Right lobe of liver (tissue), 6 donors: ENCODE data around the gene STOX1. TPM values are rescaled to one million over a fixed set of nuclear protein-coding genes. Genes with fewer than 3 reads are reported as not detected.
A peak's percentile ranks its signal among the peaks of the same experiment; 100 is the strongest.

Experiments used
- ATAC-seq, 4 donors: fragments of 200-7000 bp; cut with Tn5 transposase; one replicate each; pipeline ENCODE4 v1.9.1; 2020; ENCODE audit warnings: mild to moderate bottlenecking in 4 of 4, moderate library complexity in 4 of 4
- DNase-seq, 3 donors: peaks; one replicate each; pipeline ENCODE4 v3.0.0-alpha.2; 2020
- H3K27ac ChIP-seq, 3 donors: fragments of 200-600 bp; one replicate each; pipeline ENCODE4 v1.8.0; 2022
- H3K27me3 ChIP-seq, 2 donors: fragments of 200-600 bp; one replicate each; pipeline ENCODE4 v1.8.0; 2022
- H3K36me3 ChIP-seq, 4 donors: fragments of 200-600 bp; sonication (generic) in 1 of 4; one replicate each; pipeline versions ENCODE4 v1.5.1 to v1.8.0; 2017 to 2022; ENCODE audit warnings: control low read depth in 1 of 4
- H3K4me1 ChIP-seq, 4 donors: fragments of 200-600 bp; sonication (generic) in 1 of 4; one replicate each; pipeline versions ENCODE4 v1.5.1 to v1.8.0; 2017 to 2022; ENCODE audit warnings: control low read depth in 1 of 4
- H3K4me3 ChIP-seq, 3 donors: fragments of 200-600 bp; one replicate each; pipeline ENCODE4 v1.8.0; 2022
- H3K9me3 ChIP-seq, 4 donors: fragments of 200-600 bp; sonication (generic) in 1 of 4; one replicate each; pipeline versions ENCODE4 v1.5.1 to v1.8.0; 2017 to 2022; ENCODE audit warnings: control low read depth in 1 of 4
- CTCF ChIP-seq, 4 donors: fragments of 200-600 bp in 3 of 4; fragments of 450-650 bp in 1 of 4; IDR thresholded peaks; one replicate each; pipeline versions ENCODE4 v1.5.1 to v1.8.0; 2016 to 2022; ENCODE audit warnings: antibody characterized with exemption in 4 of 4, mild to moderate bottlenecking in 2 of 4
- POLR2A ChIP-seq: fragments of 450-650 bp; IDR thresholded peaks from one replicate; pipeline ENCODE4 v1.6.1; 2017; ENCODE audit warnings: antibody characterized with exemption, mild to moderate bottlenecking
- WGBS: methylation state at CpG from one replicate; pipeline ENCODE4 v1.1.6; 2018; ENCODE audit warnings: low coverage, low lambda C conversion rate; ENCODE audit not compliant: insufficient coverage; ENCODE audit errors: missing lambda C conversion rate; 5-methylcytosine and 5-hydroxymethylcytosine counted together
- intact Hi-C, 2 donors: fragments of 100-400 bp; cut with DNase I; formaldehyde crosslinking; loops; one replicate each; pipeline versions ENCODE4 v1.11.2 to v1.14.1; 2022
- total RNA-seq, 6 experiments: library from RNA; depleted of rRNA in 2 of 6; stranded (reverse); fragments of >200 nt in 2 of 6; fragmentation: NEBNext Ultra II Directional in 3 of 6; extraction: Animal tissue kit (Norgen Biotek cat#: 25700) in 3 of 6; gene quantifications; one replicate each; pipeline versions ENCODE4 v1.1.0 to v1.2.4, GENCODE V29; 2016 to 2023
- donor health status: DM: no; HTN: yes; CAD: no.
- donor health status: DM: no; HTN: no; CAD: no.
- donor health status: DM: no; HTN: no; CAD: no.
- donor health status: DM: no; HTN: yes; CAD: no.
- donor health status: DM: no; HTN: yes; CAD: no.

The STOX1 gene
- total RNA-seq, 6 experiments from 2014 or later, result 0.12 to 0.81 (median 0.20) TPM; not detected in 1

GRCh38 chr10:68790476-68790875 is 36.9 kb upstream of the STOX1 start:
- H3K27ac ChIP-seq, result no peak overlapping the region
- WGBS, result 94% methylated on average over 8 of the region's 10 CpGs
- H3K27me3 ChIP-seq, result no peaks in the 10 kb centered on the region
- TF ChIP-seq CTCF (IDR thresholded peaks at IDR 0.05), result no peak
- peaks cover 0 to 5% (median 0%) of the 10 kb centered on the region in 4 donors for H3K4me1 ChIP-seq
- H3K4me3 ChIP-seq, result no peak overlapping the region
- no peak for ATAC-seq
- peaks cover 7 to 62% (median 34%) of the 10 kb centered on the region in 4 donors for H3K36me3 ChIP-seq
- no peak for DNase-seq
- intact Hi-C loops, result no loop called here
- no peaks in the 10 kb centered on the region for H3K9me3 ChIP-seq

- TF ChIP-seq CTCF (IDR thresholded peaks at IDR 0.05) (peak in 3 of 4 donors; percentile 18 to 25 (median 22)), POLR2A (no peak)
- Histone ChIP-seq H3K27me3 (no peaks in the 10 kb centered on the region), H3K9me3 (no peaks in the 10 kb centered on the region), H3K36me3 (peaks cover 0 to 54% (median 26%) of the 10 kb centered on the region in 4 donors), H3K4me1 (peaks cover 0 to 5% (median 0%) of the 10 kb centered on the region in 4 donors), H3K4me3 (no peak overlapping the region), H3K27ac (no peak overlapping the region)
- 73% methylated on average over 1 of the region's 1 CpG for WGBS
- intact Hi-C loops, result no loop called here
- no peak for ATAC-seq
- DNase-seq, result no peak
Measured at GRCh38 chr10:68792115-68792514, 35.2 kb upstream of the STOX1 start.

GRCh38 chr10:68795886-68796532 is 31.3 kb upstream of the STOX1 start:
- no peaks in the 10 kb centered on the region for H3K9me3 ChIP-seq
- peaks cover 0 to 5% (median 0%) of the 10 kb centered on the region in 4 donors for H3K4me1 ChIP-seq
- WGBS, result 95% methylated on average over 4 of the region's 4 CpGs
- H3K27me3 ChIP-seq, result no peaks in the 10 kb centered on the region
- ATAC-seq, result no peak
- intact Hi-C loops, result no loop called here
- H3K36me3 ChIP-seq, result peaks cover 0 to 15% (median 3%) of the 10 kb centered on the region in 4 donors
- DNase-seq, result no peak
- no peak overlapping the region for H3K27ac ChIP-seq
- no peak overlapping the region for H3K4me3 ChIP-seq
- TF ChIP-seq POLR2A, result no peak

- peaks cover 0 to 9% (median under 1%) of the 10 kb centered on the region in 4 donors for H3K36me3 ChIP-seq
- TF ChIP-seq CTCF (IDR thresholded peaks at IDR 0.05), result no peak
- no peak overlapping the region for H3K27ac ChIP-seq
- H3K4me1 ChIP-seq, result peaks cover 0 to 5% (median 0%) of the 10 kb centered on the region in 4 donors
- ATAC-seq (no peak), DNase-seq (no peak)
- H3K4me3 ChIP-seq, result no peak overlapping the region
- intact Hi-C loops, result no loop called here
- no peaks in the 10 kb centered on the region for H3K9me3 ChIP-seq
- no peaks in the 10 kb centered on the region for H3K27me3 ChIP-seq
- WGBS, result 100% methylated on average over 3 of the region's 3 CpGs
Measured at GRCh38 chr10:68796605-68797004, 30.7 kb upstream of the STOX1 start.

GRCh38 chr10:68800211-68800610 is 27.1 kb upstream of the STOX1 start:
- Histone ChIP-seq H3K36me3 (peaks cover 0 to 8% (median 0%) of the 10 kb centered on the region in 4 donors), H3K9me3 (no peaks in the 10 kb centered on the region), H3K27ac (no peak overlapping the region), H3K27me3 (no peaks in the 10 kb centered on the region), H3K4me1 (no peaks in the 10 kb centered on the region), H3K4me3 (no peak overlapping the region)
- TF ChIP-seq POLR2A (no peak), CTCF (IDR thresholded peaks at IDR 0.05) (no peak)
- intact Hi-C loops, result no loop called here
- 76% methylated on average over 2 of the region's 2 CpGs for WGBS
- DNase-seq (no peak), ATAC-seq (no peak)
